Esophagus squamous epithelium (tissue), 4 donors: ENCODE data around the gene RPP21.

Source experiments
- POLR2A ChIP-seq, 4 donors: fragments of 450-650 bp; IDR thresholded peaks; one replicate each; pipeline ENCODE4 v1.6.1; 2017; ENCODE audit warnings: antibody characterized with exemption in 4 of 4, mild to moderate bottlenecking in 4 of 4, moderate library complexity in 3 of 4
- TF ChIP-seq, protein P1 (sequence below), 6 experiments: fragments of 450-650 bp in 4 of 6; fragments of 200-600 bp in 2 of 6; sonication (generic) in 2 of 6; IDR thresholded peaks; one replicate each; pipeline ENCODE4 v1.5.1; 2016 to 2019; ENCODE audit warnings: antibody characterized with exemption in 6 of 6, mild to moderate bottlenecking in 4 of 6, moderate library complexity in 4 of 6

DNA sequence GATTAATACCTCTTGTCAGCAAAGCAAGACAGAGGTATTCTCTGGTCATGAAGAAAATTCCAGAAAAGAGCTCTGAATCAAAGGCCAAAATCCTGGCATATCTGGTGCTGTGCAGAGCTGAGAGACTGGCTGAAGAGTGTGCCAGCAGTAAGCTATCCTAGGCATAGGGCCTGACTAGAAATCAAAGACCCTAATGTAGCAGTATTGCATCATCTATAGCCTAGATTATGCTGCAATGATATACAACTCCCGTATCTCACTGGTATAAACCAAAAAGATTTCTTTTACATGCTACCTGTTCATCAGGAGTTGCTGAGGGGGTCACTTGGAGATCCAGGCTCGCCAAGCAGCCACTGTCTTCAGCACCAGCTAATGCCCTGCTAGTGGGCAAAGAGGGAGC is 49.1 kb upstream of the RPP21 start:
- TF ChIP-seq, protein P1, sequence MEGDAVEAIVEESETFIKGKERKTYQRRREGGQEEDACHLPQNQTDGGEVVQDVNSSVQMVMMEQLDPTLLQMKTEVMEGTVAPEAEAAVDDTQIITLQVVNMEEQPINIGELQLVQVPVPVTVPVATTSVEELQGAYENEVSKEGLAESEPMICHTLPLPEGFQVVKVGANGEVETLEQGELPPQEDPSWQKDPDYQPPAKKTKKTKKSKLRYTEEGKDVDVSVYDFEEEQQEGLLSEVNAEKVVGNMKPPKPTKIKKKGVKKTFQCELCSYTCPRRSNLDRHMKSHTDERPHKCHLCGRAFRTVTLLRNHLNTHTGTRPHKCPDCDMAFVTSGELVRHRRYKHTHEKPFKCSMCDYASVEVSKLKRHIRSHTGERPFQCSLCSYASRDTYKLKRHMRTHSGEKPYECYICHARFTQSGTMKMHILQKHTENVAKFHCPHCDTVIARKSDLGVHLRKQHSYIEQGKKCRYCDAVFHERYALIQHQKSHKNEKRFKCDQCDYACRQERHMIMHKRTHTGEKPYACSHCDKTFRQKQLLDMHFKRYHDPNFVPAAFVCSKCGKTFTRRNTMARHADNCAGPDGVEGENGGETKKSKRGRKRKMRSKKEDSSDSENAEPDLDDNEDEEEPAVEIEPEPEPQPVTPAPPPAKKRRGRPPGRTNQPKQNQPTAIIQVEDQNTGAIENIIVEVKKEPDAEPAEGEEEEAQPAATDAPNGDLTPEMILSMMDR (IDR thresholded peaks at IDR 0.05): no peak
- no peak for TF ChIP-seq POLR2A (IDR thresholded peaks at IDR 0.05)
